Left renal pelvis (tissue), 4 donors: ENCODE results near the gene SRI. TPM values are rescaled to one million over a fixed set of nuclear protein-coding genes. Genes with fewer than 3 reads are reported as not detected.

ENCODE experiments used
- DNase-seq, 4 donors: peaks; one replicate each; pipeline ENCODE4 v3.0.0-alpha.2; 2013; ENCODE audit warnings: low read depth in 4 of 4, low spot score in 3 of 4
- polyA plus RNA-seq, 4 donors: library from polyadenylated mRNA; unstranded; fragments of 120-200 nt; gene quantifications; one replicate each; pipeline ENCODE4 v1.2.1, GENCODE V29; 2013; ENCODE audit not compliant: insufficient read length in 4 of 4

The SRI gene
- polyA plus RNA-seq, 4 donors, result 107 to 181 (median 148) TPM

- no peak for DNase-seq
Observed at GRCh38 chr7:88226201-88226600, 6.4 kb upstream of the SRI start.

GRCh38 chr7:88224601-88225275, 4.9 kb upstream of the SRI start:
- no peak for DNase-seq

DNA sequence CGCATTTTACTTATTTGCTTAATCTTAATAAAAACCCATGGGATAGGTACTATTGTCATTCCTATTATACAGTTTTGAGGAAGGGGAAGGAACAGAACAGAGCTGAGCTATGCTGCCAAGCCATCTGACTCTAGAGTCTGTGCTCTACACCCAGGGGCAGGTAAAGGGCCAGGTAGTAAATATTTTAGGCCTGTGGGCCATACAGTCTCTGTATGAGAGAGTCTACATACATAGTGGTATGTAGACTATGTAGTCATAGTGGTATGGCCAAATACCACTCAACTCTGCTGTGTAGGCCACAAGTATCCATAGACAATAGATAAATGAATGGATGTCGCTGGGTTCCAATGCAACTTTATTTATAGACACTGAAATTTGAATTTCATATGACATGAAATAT, 3.4 kb upstream of the SRI start:
- DNase-seq, result no peak

DNA sequence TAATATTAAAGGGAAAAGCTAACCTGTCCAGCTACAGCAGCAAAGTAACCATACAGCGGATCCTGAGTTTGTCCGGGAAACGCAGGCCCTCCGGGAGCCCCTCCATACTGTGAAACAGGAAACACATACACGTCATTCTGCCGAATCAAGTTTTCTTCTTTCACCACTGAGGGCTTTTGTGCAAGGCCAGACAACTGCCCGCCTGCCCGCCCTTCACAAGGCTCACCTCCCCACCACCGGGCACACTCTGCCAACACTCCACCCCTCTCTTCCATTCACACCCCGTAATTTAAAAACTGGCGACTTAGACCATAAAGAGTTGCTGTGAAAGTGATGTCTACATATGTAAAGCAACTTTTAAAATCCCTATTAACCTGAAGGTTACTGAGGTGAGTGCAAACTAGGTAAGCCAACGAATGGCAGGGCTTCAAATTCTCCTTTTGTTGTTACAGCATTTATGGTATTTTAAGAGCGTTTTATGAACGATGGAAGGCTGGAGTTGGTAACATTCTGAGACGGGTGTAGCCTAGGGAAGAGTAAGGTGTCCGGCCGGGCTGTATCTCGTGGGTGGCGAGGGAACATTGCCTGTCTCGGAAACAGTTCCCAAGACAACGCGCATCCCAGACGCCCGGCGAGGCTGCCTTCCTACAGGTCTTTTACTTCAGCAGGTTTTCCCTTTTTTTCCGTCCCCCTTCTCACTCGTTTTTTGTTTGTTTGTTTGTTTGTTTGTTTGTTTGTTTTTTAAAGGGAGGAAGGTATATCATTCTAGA, 817 bp downstream of the SRI start:
- peak in 2 of 4 donors; percentile 38 to 42 for DNase-seq

DNA sequence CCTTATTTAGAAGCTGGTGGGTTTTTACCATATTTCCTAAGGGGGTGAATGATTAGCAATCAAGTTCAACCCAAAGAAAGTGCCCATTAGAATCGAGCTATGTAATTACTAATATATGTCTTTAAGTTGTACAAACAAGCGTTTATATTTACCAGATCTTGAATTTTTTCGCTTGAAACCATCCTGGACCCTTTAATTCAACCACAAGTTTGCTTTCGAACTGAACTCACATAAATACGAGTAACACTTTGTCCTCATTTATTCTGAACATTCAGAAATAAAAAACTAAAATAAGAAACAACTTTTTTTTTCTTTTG, 1.5 kb downstream of the SRI start:
- DNase-seq, result no peak

DNA sequence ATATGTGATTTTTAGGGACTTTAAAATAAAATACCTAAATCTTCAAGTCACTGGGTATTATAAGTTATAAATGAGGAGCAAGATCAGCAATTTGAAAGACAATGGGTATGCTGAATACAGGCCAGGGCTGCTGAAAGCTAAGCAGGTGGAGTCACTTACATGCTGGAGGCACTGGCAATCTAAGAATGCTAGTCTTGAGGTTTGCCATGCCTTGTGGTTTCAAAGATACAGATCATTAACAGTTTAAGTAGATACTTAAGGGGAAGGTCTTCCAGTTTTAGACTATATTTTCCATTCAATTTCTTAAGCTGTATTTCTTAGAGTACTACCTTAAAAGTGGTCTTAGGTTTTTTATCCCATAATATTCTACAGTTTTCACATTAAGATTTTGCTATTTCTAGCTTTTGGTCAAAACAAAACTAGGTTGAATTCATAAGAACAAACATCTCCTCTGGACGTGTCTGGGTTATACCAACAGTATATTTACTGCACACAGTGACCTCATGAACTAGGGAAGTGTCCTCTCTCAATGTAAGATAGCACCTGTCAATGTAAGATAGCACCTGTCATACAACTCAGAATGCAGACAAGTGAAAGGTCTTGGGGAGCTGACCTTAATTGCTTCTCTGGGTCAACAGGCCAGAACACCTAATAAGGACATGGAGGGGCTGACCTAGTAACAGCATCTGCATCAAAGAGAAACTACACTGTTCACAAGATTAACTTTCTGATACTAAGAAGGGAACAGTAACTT, 2.0 kb downstream of the SRI start:
- no peak for DNase-seq

DNA sequence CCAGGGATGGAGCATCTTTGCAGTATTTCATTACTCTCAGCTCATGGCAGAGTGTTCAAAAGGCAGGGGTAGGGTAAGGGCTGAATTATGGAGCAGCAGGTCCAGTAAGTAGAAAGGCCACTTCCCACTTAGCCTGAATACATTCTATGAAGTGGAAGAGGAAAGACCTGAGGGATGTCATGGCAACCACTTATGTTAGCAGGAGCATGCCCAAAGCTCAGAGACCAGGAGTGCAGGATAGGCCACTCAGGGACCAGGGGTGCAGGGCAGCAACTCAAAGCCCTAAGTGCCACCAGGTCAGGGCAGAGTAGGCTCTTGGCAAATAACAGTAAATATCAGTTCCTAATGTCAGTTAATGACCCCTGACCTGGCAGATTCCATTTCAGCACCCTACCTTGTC, 3.6 kb downstream of the SRI start:
- no peak for DNase-seq

DNA sequence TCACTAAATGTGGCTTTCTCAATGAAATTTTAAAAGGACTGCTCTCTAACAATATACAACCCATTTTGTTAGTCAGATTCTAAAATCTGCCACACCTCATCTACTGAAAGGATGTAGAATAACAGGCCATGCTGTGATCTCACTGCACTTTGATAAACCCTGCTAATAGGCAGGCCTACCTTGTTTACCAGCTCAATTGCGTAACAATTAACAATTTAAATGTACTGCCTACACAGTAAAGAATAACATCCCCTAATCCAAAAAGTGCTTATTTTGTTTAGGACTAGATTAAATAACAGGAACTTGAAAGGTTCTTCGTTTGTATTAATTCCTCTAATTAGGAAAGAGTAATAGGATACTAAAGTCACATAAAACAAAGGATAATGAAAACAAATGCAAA, 4.5 kb downstream of the SRI start:
- DNase-seq, result no peak

- no peak for DNase-seq
Observed at GRCh38 chr7:88214456-88214855, 5.4 kb downstream of the SRI start.

GRCh38 chr7:88212918-88213317, 6.9 kb downstream of the SRI start:
- no peak for DNase-seq

DNA sequence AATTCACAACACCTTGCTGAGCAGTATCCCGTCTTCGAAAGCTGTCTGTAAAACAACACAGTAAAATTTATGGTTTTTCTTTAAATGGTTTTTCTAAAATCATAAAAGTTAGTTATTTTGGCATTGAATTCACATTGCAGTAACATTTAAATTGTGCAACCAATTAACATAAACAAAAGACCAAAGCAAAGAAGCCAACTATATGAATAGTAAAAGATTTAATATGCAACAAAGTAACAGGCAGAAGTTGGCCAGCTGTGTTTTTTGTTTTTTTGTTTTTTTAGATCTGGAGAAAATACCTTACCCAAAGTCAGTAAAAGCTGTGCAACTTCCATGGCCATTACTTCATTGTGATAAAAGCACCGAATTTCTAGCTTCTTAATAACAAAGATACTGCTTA, 11.3 kb downstream of the SRI start:
- no peak for DNase-seq

DNA sequence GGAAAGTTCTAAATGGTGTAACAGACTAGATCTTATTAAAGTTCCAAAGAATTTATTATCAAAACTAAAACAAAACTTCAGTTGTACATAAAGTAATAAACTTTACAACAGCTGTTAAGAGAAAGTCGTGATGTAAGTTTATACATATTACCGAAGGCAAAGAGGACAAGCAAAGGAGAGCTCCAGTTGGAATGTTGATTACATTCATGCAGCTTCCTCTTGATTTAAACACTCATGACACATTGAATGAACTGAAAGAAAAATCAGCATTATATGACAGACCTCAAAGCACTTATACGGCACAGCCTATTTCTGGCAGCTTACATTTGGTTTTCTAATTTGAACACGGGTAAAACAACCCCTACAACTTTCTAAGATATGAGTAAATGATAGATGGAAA, 13.6 kb downstream of the SRI start:
- no peak for DNase-seq

DNA sequence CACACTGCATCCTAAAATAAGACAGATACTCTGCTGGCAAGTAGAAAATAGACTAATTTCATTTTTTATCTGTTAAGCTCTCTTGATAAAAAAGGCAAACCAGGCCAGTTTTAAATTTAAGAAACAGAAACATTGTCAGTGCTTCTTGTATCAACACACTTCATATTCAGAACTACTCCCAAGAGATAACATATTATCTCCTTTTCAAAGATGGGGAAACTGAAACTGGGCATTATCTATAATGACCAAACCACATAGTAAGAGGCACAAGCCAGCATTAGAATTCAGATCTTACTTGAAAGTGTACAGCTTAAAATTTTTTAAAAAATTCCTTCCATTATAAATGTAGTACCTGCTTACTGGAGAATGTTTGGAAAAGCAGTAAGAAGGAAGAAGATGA, 14.7 kb downstream of the SRI start:
- no peak for DNase-seq

- no peak for DNase-seq
Observed at GRCh38 chr7:88204525-88205110, 15.2 kb downstream of the SRI start.

DNA sequence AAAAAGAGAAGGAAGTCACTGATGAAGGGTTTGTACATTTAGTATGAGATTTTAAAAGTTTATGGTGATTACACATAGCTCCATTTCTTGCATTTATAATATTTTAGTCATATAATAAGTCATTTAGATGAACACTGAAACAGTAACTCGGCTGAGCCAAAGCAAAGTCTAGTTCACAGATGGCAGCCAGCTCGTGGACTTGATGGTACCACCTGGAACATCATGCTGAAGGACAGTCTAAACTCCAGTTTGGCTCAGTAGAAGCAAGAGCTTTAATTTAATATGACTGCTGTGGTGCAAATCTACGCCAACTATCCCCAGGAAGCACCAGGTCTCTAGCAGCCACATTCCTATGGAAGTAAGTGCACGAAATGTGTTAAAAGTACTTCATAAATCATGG, 16.4 kb downstream of the SRI start:
- DNase-seq, result no peak

DNA sequence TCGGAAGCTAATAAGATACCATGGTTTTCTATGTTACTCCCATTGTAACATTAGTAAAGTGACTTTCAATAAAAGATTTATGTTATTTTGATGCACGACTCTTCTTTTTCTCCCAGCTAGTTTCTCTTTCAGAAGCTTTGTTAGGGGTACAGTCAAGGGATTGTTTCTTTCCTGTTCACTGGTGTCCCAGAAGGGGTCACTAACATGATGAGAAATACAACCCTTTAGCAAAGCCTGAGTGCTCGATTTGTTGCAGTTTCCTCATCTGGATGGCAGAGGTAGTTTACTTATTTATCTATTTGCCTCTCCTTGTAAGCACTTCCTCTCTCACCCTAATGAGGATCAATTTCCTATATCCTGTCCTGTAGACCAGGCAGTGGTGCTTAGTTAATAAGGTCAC, 17.0 kb downstream of the SRI start:
- DNase-seq, result no peak

GRCh38 chr7:88202278-88202677, 17.6 kb downstream of the SRI start:
- DNase-seq, result no peak

DNA sequence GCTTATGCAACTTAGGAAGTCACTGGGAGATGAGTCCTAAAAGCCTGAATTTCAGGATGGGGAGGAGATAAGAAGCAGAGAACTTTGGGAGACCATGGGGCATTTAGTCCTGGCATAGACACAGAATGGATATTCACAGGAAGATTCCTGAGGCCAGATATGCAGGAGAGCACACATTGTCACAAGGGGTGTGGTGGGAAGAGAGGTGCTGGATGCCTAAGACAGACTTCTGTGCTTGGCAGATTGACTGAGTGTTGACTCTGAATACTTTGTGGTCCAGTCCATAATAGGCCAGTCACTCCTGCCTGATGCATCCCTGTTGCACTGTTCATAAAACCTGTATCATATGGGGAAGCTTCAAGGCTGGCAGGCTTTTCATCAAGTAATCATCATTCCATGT, 18.5 kb downstream of the SRI start:
- no peak for DNase-seq

- DNase-seq, result no peak
Observed at GRCh38 chr7:88200789-88201188, 19.0 kb downstream of the SRI start.

DNA sequence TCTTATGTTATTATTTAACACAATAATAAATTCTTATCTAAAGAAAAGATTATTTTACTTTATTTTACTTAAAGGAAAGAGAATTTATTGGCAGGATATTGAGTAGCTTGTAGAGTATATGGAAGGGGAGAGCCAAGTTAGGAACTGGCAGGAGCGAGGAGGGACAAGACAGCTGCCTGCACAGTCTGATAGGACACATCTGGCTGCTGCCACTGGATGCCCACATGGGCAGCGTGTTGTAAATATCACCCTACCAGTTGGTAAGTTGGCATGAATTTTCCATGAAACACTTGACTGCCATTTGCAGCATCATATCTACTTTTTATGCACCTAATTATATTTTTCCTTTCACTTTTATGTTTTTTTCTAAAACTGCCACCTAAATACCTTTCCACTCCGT, 19.6 kb downstream of the SRI start:
- DNase-seq, result no peak

DNA sequence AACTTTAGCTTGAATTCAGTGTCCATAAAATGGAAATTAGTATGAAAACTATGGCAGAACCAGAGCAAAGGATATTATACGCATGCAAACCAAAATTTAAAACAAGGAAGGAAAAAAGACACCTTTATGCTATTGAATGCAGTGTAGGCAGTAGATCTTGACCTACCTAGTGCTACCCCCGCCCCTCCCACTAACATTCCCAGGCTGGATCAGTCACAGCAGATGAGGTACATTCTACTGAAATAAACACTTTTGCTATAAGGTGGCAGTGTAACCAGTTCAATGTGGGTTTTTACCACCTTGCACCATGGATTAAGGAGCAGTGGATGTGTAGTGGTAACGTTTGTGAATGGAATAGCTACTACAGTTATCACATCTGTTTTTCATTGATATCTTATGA, 27.9 kb downstream of the SRI start:
- DNase-seq, result no peak

- DNase-seq, result no peak
Observed at GRCh38 chr7:88185650-88186049, 34.2 kb downstream of the SRI start.
